ENCODE data around the gene PTPRK. TPM values are rescaled to one million over a fixed set of nuclear protein-coding genes. Genes with fewer than 3 reads are reported as not detected.

Gene PTPRK
- total RNA-seq, 1 experiment from 2014 or later, result 94.4 TPM

DNA sequence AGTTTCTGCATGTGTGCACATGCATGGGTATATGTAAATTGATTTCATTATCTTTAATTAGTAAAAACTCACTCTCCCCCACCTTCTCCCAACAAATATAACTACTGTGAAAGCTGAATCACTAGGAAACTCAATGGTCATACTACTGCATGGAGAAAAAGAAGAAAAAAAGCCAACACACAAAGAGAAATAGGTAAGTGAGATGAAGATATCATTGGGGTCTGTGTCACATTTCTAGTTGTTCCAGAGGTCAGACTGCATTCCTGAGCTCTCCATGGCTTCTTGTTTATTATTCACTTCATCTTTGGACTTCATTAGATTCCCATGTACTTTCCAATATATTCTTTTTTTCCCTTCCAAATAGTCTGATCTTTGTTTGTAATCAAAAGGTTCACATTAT, 98.2 kb downstream of the PTPRK start:
- peaks cover 13% of the 10 kb centered on the region for H3K36me3 Mint-ChIP-seq (ENCODE audit: insufficient read depth, unreplicated experiment)
- no TSS peak for BruUV-seq (replicated peaks)
- Histone ChIP-seq H3K4me1 (peaks cover 5% of the 10 kb centered on the region; the same call in 1 of the 2 replicates), H3K4me3 (ENCODE audit: low read depth, low read length) (no peak overlapping the region), H3K27me3 (replicated peaks; ENCODE audit: control insufficient read depth, insufficient read depth, low read length) (no peaks in the 10 kb centered on the region), H3K36me3 (ENCODE audit: control insufficient read depth, insufficient read depth, low read length) (peaks cover 2% of the 10 kb centered on the region; the same call in 1 of the 2 replicates), H3K9me3 (peaks cover 5% of the 10 kb centered on the region; the same call in 1 of the 2 replicates)
- CTCF ChIA-PET, result interaction anchor here (0.5 kb wide), 1 partner anchor 98 kb away, joined by 3 read pairs; the partner anchor contains the start of gene PTPRK
- no peaks in the 10 kb centered on the region for H3K27me3 Mint-ChIP-seq (ENCODE audit: insufficient read depth, unreplicated experiment)
- no peak overlapping the region for H3K4me3 Mint-ChIP-seq (ENCODE audit: unreplicated experiment)
- peaks cover 13% of the 10 kb centered on the region for H3K9me3 Mint-ChIP-seq (ENCODE audit: unreplicated experiment)
- no peak for TF ChIP-seq CTCF (IDR thresholded peaks at IDR 0.05; ENCODE audit: insufficient read depth in 1 of 2, low read depth in 1 of 2, low read length in 1 of 2, severe bottlenecking in 1 of 2, unreplicated experiment in 1 of 2)
- no peak for DNase-seq
- intact Hi-C loops (cut with micrococcal nuclease; ENCODE audit: unreplicated experiment), result no loop called here
- H3K27ac Mint-ChIP-seq (ENCODE audit: unreplicated experiment), result peak overlapping the region; percentile 56
- POLR2A ChIA-PET, result interaction anchor here (1.0 kb wide), 1 partner anchor 98 kb away, joined by 9 read pairs; the partner anchor contains the start of gene PTPRK
- peaks cover 9% of the 10 kb centered on the region for H3K4me1 Mint-ChIP-seq (ENCODE audit: low read depth, unreplicated experiment)

GRCh38 chr6:128421788-128422187, 98.6 kb downstream of the PTPRK start:
- Mint-ChIP-seq H3K4me1 (ENCODE audit: low read depth, unreplicated experiment) (peaks cover 9% of the 10 kb centered on the region), H3K9me3 (ENCODE audit: unreplicated experiment) (peaks cover 13% of the 10 kb centered on the region), H3K36me3 (ENCODE audit: insufficient read depth, unreplicated experiment) (peaks cover 13% of the 10 kb centered on the region), H3K27me3 (ENCODE audit: insufficient read depth, unreplicated experiment) (no peaks in the 10 kb centered on the region), H3K27ac (ENCODE audit: unreplicated experiment) (no peak overlapping the region), H3K4me3 (ENCODE audit: unreplicated experiment) (no peak overlapping the region)
- TF ChIP-seq CTCF (IDR thresholded peaks at IDR 0.05; ENCODE audit: insufficient read depth in 1 of 2, low read depth in 1 of 2, low read length in 1 of 2, severe bottlenecking in 1 of 2, unreplicated experiment in 1 of 2), result no peak
- CTCF ChIA-PET, result interaction anchor here (0.5 kb wide), 1 partner anchor 98 kb away, joined by 3 read pairs; the partner anchor contains the start of gene PTPRK
- POLR2A ChIA-PET, result interaction anchor here (1.0 kb wide), 1 partner anchor 98 kb away, joined by 9 read pairs; the partner anchor contains the start of gene PTPRK
- intact Hi-C loops (cut with micrococcal nuclease; ENCODE audit: unreplicated experiment), result no loop called here
- BruUV-seq (replicated peaks), result no TSS peak
- Histone ChIP-seq H3K36me3 (ENCODE audit: control insufficient read depth, insufficient read depth, low read length) (peaks cover 2% of the 10 kb centered on the region; the same call in 1 of the 2 replicates), H3K4me3 (ENCODE audit: low read depth, low read length) (no peak overlapping the region), H3K9me3 (peaks cover 5% of the 10 kb centered on the region; the same call in 1 of the 2 replicates), H3K4me1 (peaks cover 5% of the 10 kb centered on the region; the same call in 1 of the 2 replicates), H3K27me3 (replicated peaks; ENCODE audit: control insufficient read depth, insufficient read depth, low read length) (no peaks in the 10 kb centered on the region)
- no peak for DNase-seq

GRCh38 chr6:128417698-128418097, 102.7 kb downstream of the PTPRK start:
- no peak for TF ChIP-seq CTCF (IDR thresholded peaks at IDR 0.05; ENCODE audit: insufficient read depth in 1 of 2, low read depth in 1 of 2, low read length in 1 of 2, severe bottlenecking in 1 of 2, unreplicated experiment in 1 of 2)
- no peaks in the 10 kb centered on the region for H3K27me3 Mint-ChIP-seq (ENCODE audit: insufficient read depth, unreplicated experiment)
- peaks cover 13% of the 10 kb centered on the region for H3K36me3 Mint-ChIP-seq (ENCODE audit: insufficient read depth, unreplicated experiment)
- H3K36me3 ChIP-seq (ENCODE audit: control insufficient read depth, insufficient read depth, low read length), result peaks cover 2% of the 10 kb centered on the region; the same call in 1 of the 2 replicates
- H3K9me3 Mint-ChIP-seq (ENCODE audit: unreplicated experiment), result peaks cover 13% of the 10 kb centered on the region
- H3K4me1 Mint-ChIP-seq (ENCODE audit: low read depth, unreplicated experiment), result peaks cover 9% of the 10 kb centered on the region
- intact Hi-C loops (cut with micrococcal nuclease; ENCODE audit: unreplicated experiment), result no loop called here
- peaks cover 5% of the 10 kb centered on the region; the same call in 1 of the 2 replicates for H3K4me1 ChIP-seq
- no peak overlapping the region for H3K4me3 ChIP-seq (ENCODE audit: low read depth, low read length)
- no peak overlapping the region for H3K27ac Mint-ChIP-seq (ENCODE audit: unreplicated experiment)
- H3K4me3 Mint-ChIP-seq (ENCODE audit: unreplicated experiment), result no peak overlapping the region
- BruUV-seq (replicated peaks), result no TSS peak
- H3K9me3 ChIP-seq, result peaks cover 5% of the 10 kb centered on the region; the same call in 1 of the 2 replicates
- CTCF ChIA-PET, result no interaction called here
- POLR2A ChIA-PET, result no interaction called here
- no peak for DNase-seq
- H3K27me3 ChIP-seq (replicated peaks; ENCODE audit: control insufficient read depth, insufficient read depth, low read length), result no peaks in the 10 kb centered on the region

All from Caco-2 (cell line).